ENCODE data around the gene ESYT2. TPM values are rescaled to one million over a fixed set of nuclear protein-coding genes. Genes with fewer than 3 reads are reported as not detected.

The ESYT2 gene
- polyA plus RNA-seq, 2 donors = 25.4 to 28.9 TPM

- Histone ChIP-seq H3K4me3 (ENCODE audit: low read depth in 1 of 2, low read length in 2 of 2) (peak overlapping the region; percentile 80 to 98), H3K4me1 (ENCODE audit: control insufficient read depth in 2 of 2, insufficient read depth in 2 of 2, low read length in 1 of 2) (no peaks in the 10 kb centered on the region), H3K36me3 (ENCODE audit: control insufficient read depth in 2 of 2, insufficient read depth in 2 of 2, low read length in 1 of 2) (no peaks in the 10 kb centered on the region), H3K27ac (ENCODE audit: low read depth in 2 of 2, low read length in 1 of 2) (peak overlapping the region; percentile 99 to 100), H3K9me3 (ENCODE audit: control insufficient read depth in 2 of 2, insufficient read depth in 1 of 2, low read depth in 1 of 2, low read length in 1 of 2) (no peaks in the 10 kb centered on the region), H3K27me3 (ENCODE audit: control insufficient read depth in 1 of 2, insufficient read depth in 2 of 2, low read length in 2 of 2) (no peaks in the 10 kb centered on the region)
- 1% methylated on average over 75 to 82 of the region's 82 CpGs for WGBS, 2 donors
Observed at GRCh38 chr7:158828133-158829020, 932 bp downstream of the ESYT2 start.

DNA sequence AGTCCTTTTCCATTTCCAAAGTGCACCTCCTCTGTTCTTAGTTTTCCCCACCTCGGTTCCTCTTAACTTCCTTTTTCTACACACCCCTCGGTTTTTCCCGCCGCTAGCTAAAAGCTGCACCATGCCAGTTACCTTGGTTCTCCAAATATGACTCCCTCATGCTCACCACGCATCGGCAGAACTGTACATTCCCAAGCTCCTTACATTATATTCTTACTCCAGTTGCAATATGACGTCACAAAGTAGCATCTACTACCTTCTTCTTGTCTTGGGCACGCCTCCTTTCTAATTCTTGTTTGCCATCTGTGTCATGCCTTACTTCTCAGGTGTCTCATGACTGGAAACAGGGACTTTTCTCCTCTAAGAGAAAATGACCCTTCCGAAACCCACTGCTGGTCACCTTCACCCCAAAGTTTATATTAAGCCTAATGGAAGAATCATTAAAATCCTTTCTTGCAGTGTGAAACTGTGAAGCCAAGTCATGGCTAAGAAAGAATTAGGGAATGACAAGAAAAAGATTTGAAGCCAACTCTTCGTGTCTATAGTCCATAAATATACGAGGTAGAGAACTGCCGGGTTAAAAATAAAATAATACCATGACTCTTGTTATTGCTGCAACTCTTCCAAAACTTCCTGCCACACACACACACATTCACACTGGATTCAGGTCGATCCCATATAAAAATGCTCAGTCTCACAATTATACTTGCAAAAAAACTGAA lies 1.7 kb downstream of the ESYT2 start:
- 28 to 30% methylated on average over 13 of the region's 13 CpGs for WGBS, 2 donors
- Histone ChIP-seq H3K4me3 (ENCODE audit: low read depth in 1 of 2, low read length in 2 of 2) (peak overlapping the region; percentile 80 to 98), H3K27ac (ENCODE audit: low read depth in 2 of 2, low read length in 1 of 2) (peak overlapping the region; percentile 40 to 99), H3K9me3 (ENCODE audit: control insufficient read depth in 2 of 2, insufficient read depth in 1 of 2, low read depth in 1 of 2, low read length in 1 of 2) (no peaks in the 10 kb centered on the region), H3K27me3 (ENCODE audit: control insufficient read depth in 1 of 2, insufficient read depth in 2 of 2, low read length in 2 of 2) (no peaks in the 10 kb centered on the region), H3K36me3 (ENCODE audit: control insufficient read depth in 2 of 2, insufficient read depth in 2 of 2, low read length in 1 of 2) (no peaks in the 10 kb centered on the region), H3K4me1 (ENCODE audit: control insufficient read depth in 2 of 2, insufficient read depth in 2 of 2, low read length in 1 of 2) (no peaks in the 10 kb centered on the region)

- no peak overlapping the region for H3K4me3 ChIP-seq (ENCODE audit: low read depth in 1 of 2, low read length in 2 of 2)
- no peaks in the 10 kb centered on the region for H3K27me3 ChIP-seq (ENCODE audit: control insufficient read depth in 1 of 2, insufficient read depth in 2 of 2, low read length in 2 of 2)
- WGBS, 2 donors = 82 to 89% methylated on average over 8 of the region's 8 CpGs
- no peak overlapping the region for H3K27ac ChIP-seq (ENCODE audit: low read depth in 2 of 2, low read length in 1 of 2)
- no peaks in the 10 kb centered on the region for H3K9me3 ChIP-seq (ENCODE audit: control insufficient read depth in 2 of 2, insufficient read depth in 1 of 2, low read depth in 1 of 2, low read length in 1 of 2)
- no peaks in the 10 kb centered on the region for H3K36me3 ChIP-seq (ENCODE audit: control insufficient read depth in 2 of 2, insufficient read depth in 2 of 2, low read length in 1 of 2)
- peaks cover 4 to 5% of the 10 kb centered on the region in 2 donors for H3K4me1 ChIP-seq (ENCODE audit: control insufficient read depth in 2 of 2, insufficient read depth in 2 of 2, low read length in 1 of 2)
Observed at GRCh38 chr7:158825628-158826289, 3.5 kb downstream of the ESYT2 start.

GRCh38 chr7:158824028-158824427 lies 5.3 kb downstream of the ESYT2 start:
- no peaks in the 10 kb centered on the region for H3K36me3 ChIP-seq (ENCODE audit: control insufficient read depth in 2 of 2, insufficient read depth in 2 of 2, low read length in 1 of 2)
- no peaks in the 10 kb centered on the region for H3K27me3 ChIP-seq (ENCODE audit: control insufficient read depth in 1 of 2, insufficient read depth in 2 of 2, low read length in 2 of 2)
- no peak overlapping the region for H3K27ac ChIP-seq (ENCODE audit: low read depth in 2 of 2, low read length in 1 of 2)
- 39 to 44% methylated on average over 4 of the region's 4 CpGs for WGBS, 2 donors
- H3K9me3 ChIP-seq (ENCODE audit: control insufficient read depth in 2 of 2, insufficient read depth in 1 of 2, low read depth in 1 of 2, low read length in 1 of 2) = no peaks in the 10 kb centered on the region
- H3K4me1 ChIP-seq (ENCODE audit: control insufficient read depth in 2 of 2, insufficient read depth in 2 of 2, low read length in 1 of 2) = peaks cover 4 to 10% of the 10 kb centered on the region in 2 donors
- H3K4me3 ChIP-seq (ENCODE audit: low read depth in 1 of 2, low read length in 2 of 2) = no peak overlapping the region

DNA sequence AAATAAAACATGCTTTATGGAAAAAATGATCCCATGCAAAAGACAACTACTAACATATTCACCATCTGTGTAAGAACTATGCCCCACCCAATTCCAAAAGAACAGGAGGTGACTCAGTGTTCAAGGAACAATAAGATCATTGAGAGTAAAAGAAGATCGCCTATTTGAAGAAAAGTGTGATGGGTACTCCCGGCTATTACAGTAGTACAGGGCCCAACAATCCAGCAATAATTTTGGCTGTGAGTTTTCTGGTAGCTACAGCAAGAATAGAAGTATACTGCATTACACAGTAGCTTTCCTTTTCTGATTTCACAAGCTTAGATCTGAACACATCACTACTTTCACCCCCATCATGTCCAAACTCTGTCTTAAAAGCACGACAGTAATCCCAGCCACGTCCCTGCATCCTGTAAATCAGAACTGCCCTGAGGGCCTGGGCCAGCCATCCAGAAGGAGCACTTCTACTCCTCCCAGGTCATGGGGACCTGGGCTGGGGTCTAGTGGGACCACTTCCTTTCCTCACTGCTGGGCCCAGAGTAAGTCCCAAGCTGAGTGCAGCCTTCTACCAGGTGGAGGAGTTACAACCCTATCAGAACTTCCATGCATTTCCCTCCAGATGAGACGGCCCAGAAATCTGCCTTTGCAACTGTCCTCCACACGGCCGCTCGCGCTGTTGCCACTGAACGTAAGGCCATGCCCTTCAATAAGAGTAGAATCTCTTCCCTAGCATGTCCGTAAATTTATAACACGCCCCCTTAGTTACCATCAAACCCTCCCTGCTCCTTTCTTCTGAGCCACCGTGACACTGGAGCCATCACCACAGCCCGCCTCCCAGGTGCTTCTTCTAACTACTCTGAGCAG lies 7.9 kb downstream of the ESYT2 start:
- Histone ChIP-seq H3K36me3 (ENCODE audit: control insufficient read depth in 2 of 2, insufficient read depth in 2 of 2, low read length in 1 of 2) (no peaks in the 10 kb centered on the region), H3K4me1 (ENCODE audit: control insufficient read depth in 2 of 2, insufficient read depth in 2 of 2, low read length in 1 of 2) (peaks cover 4 to 20% of the 10 kb centered on the region in 2 donors), H3K27me3 (ENCODE audit: control insufficient read depth in 1 of 2, insufficient read depth in 2 of 2, low read length in 2 of 2) (no peaks in the 10 kb centered on the region), H3K27ac (ENCODE audit: low read depth in 2 of 2, low read length in 1 of 2) (peak overlapping the region; percentile 94 to 96), H3K9me3 (ENCODE audit: control insufficient read depth in 2 of 2, insufficient read depth in 1 of 2, low read depth in 1 of 2, low read length in 1 of 2) (no peaks in the 10 kb centered on the region), H3K4me3 (ENCODE audit: low read depth in 1 of 2, low read length in 2 of 2) (no peak overlapping the region)
- WGBS, 2 donors = 60 to 64% methylated on average over 14 of the region's 14 CpGs

- Histone ChIP-seq H3K27me3 (ENCODE audit: control insufficient read depth in 1 of 2, insufficient read depth in 2 of 2, low read length in 2 of 2) (no peaks in the 10 kb centered on the region), H3K27ac (ENCODE audit: low read depth in 2 of 2, low read length in 1 of 2) (peak overlapping the region; percentile 76 to 81), H3K36me3 (ENCODE audit: control insufficient read depth in 2 of 2, insufficient read depth in 2 of 2, low read length in 1 of 2) (no peaks in the 10 kb centered on the region)
Observed at GRCh38 chr7:158820656-158821055, 8.7 kb downstream of the ESYT2 start.

GRCh38 chr7:158819571-158820203 lies 9.6 kb downstream of the ESYT2 start:
- H3K9me3 ChIP-seq (ENCODE audit: control insufficient read depth in 2 of 2, insufficient read depth in 1 of 2, low read depth in 1 of 2, low read length in 1 of 2) = no peaks in the 10 kb centered on the region
- no peaks in the 10 kb centered on the region for H3K27me3 ChIP-seq (ENCODE audit: control insufficient read depth in 1 of 2, insufficient read depth in 2 of 2, low read length in 2 of 2)
- peak overlapping the region in 1 of 2 donors; percentile 11 for H3K27ac ChIP-seq (ENCODE audit: low read depth in 2 of 2, low read length in 1 of 2)
- H3K36me3 ChIP-seq (ENCODE audit: control insufficient read depth in 2 of 2, insufficient read depth in 2 of 2, low read length in 1 of 2) = no peaks in the 10 kb centered on the region
- WGBS, 2 donors = 58 to 65% methylated on average over 7 of the region's 7 CpGs
- no peak overlapping the region for H3K4me3 ChIP-seq (ENCODE audit: low read depth in 1 of 2, low read length in 2 of 2)
- peaks cover 4 to 28% of the 10 kb centered on the region in 2 donors for H3K4me1 ChIP-seq (ENCODE audit: control insufficient read depth in 2 of 2, insufficient read depth in 2 of 2, low read length in 1 of 2)

More at GRCh38 chr7:158820656-158821055, 8.7 kb downstream of the ESYT2 start:
- H3K4me1 ChIP-seq (ENCODE audit: control insufficient read depth in 2 of 2, insufficient read depth in 2 of 2, low read length in 1 of 2) = peaks cover 4 to 27% of the 10 kb centered on the region in 2 donors
- H3K9me3 ChIP-seq (ENCODE audit: control insufficient read depth in 2 of 2, insufficient read depth in 1 of 2, low read depth in 1 of 2, low read length in 1 of 2) = no peaks in the 10 kb centered on the region
- H3K4me3 ChIP-seq (ENCODE audit: low read depth in 1 of 2, low read length in 2 of 2) = no peak overlapping the region
- WGBS, 2 donors = 60 to 62% methylated on average over 3 of the region's 3 CpGs

DNA sequence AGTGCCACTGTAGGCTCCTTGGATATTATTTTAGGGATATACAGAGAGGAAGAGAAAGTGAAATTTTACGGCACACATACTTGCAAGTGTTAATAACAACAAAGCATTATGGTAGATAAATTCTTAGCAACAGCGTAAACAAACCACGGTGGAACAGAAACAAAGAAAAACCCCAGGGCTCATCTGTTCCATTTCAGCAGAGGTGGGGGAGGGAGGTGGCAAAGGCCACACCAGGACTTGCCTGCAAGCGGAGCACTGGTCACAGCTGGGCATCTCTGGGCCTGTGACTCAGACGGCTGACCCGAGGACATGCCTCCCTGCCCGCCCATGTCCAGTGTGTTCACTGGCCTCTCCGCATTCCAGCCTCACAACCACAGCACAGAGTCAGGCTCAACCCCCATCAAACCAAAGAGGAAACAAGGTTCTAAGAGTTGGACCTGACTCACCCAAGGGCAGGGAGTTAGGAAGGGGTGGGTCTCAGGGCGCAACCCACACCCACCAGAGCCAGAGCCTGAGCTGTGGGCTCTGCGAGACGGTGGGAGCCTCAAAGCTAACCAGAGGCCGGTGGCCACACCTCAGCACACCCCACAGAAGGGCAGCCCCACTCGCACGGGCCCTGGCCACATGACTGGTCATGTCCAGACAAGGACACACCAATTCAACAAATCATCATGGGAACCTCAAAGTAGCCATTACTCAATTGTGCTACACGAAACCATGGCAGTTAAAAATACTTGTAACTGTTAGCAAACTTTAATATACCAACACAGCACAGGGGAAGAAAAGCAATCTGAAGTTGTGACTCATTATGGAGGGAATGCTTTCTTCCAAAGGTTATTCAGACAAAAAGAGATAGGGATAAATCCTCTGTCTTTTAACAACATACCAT lies 10.7 kb downstream of the ESYT2 start:
- peak overlapping the region; percentile 29 to 30 for H3K4me3 ChIP-seq (ENCODE audit: low read depth in 1 of 2, low read length in 2 of 2)
- 4 to 13% methylated on average over 15 of the region's 15 CpGs for WGBS, 2 donors
- H3K36me3 ChIP-seq (ENCODE audit: control insufficient read depth in 2 of 2, insufficient read depth in 2 of 2, low read length in 1 of 2) = no peaks in the 10 kb centered on the region
- peak overlapping the region; percentile 97 to 100 for H3K27ac ChIP-seq (ENCODE audit: low read depth in 2 of 2, low read length in 1 of 2)
- no peaks in the 10 kb centered on the region for H3K27me3 ChIP-seq (ENCODE audit: control insufficient read depth in 1 of 2, insufficient read depth in 2 of 2, low read length in 2 of 2)
- no peaks in the 10 kb centered on the region for H3K9me3 ChIP-seq (ENCODE audit: control insufficient read depth in 2 of 2, insufficient read depth in 1 of 2, low read depth in 1 of 2, low read length in 1 of 2)
- H3K4me1 ChIP-seq (ENCODE audit: control insufficient read depth in 2 of 2, insufficient read depth in 2 of 2, low read length in 1 of 2) = peaks cover 4 to 28% of the 10 kb centered on the region in 2 donors
